Measurements from ENCODE around the gene TOMM40. TPM values are rescaled to one million over a fixed set of nuclear protein-coding genes. Genes with fewer than 3 reads are reported as not detected.

TOMM40 gene
- total RNA-seq, 4 donors from 2014 or later = 75.1 to 148 (median 86.0) TPM

DNA sequence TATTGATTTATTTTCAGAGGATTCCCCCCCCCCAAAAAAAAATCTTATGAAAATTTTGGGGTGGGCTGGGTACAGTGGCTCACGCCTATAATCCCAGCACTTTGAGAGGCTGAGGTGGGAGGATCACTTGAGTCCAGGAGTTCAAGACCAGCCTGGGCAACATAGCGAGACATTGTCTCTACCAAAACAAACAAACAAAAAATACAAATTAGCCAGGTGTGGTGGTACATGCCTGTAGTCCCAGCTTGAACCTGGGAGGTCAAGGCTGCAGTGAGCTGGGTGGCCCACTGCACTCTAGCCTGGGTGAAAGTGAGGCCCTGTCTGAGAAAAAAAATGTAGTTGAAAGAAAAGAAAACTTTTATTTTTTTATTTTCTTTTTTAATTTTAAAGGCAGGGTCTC lies 27.1 kb upstream of the TOMM40 start:
- Histone ChIP-seq H3K27ac (no peak overlapping the region), H3K36me3 (no peaks in the 10 kb centered on the region), H3K27me3 (no peaks in the 10 kb centered on the region), H3K4me1 (peaks cover 0 to 14% of the 10 kb centered on the region in 2 donors), H3K4me3 (no peak overlapping the region), H3K9me3 (no peaks in the 10 kb centered on the region)
- no peak for TF ChIP-seq POLR2A (IDR thresholded peaks at IDR 0.05)
- TF ChIP-seq, protein P1, sequence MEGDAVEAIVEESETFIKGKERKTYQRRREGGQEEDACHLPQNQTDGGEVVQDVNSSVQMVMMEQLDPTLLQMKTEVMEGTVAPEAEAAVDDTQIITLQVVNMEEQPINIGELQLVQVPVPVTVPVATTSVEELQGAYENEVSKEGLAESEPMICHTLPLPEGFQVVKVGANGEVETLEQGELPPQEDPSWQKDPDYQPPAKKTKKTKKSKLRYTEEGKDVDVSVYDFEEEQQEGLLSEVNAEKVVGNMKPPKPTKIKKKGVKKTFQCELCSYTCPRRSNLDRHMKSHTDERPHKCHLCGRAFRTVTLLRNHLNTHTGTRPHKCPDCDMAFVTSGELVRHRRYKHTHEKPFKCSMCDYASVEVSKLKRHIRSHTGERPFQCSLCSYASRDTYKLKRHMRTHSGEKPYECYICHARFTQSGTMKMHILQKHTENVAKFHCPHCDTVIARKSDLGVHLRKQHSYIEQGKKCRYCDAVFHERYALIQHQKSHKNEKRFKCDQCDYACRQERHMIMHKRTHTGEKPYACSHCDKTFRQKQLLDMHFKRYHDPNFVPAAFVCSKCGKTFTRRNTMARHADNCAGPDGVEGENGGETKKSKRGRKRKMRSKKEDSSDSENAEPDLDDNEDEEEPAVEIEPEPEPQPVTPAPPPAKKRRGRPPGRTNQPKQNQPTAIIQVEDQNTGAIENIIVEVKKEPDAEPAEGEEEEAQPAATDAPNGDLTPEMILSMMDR (IDR thresholded peaks at IDR 0.05 in 4 of 5, conservative IDR thresholded peaks at IDR 0.05 in 1 of 5) = no peak
- ATAC-seq (no peak), DNase-seq (no peak)
- intact Hi-C loops (cut with DNase I; ENCODE audit: low total_unique reads) = no loop called here
- in situ Hi-C loops (cut with MboI; ENCODE audit: low sequenced_read_pairs in 4 of 4) = no loop called here

DNA sequence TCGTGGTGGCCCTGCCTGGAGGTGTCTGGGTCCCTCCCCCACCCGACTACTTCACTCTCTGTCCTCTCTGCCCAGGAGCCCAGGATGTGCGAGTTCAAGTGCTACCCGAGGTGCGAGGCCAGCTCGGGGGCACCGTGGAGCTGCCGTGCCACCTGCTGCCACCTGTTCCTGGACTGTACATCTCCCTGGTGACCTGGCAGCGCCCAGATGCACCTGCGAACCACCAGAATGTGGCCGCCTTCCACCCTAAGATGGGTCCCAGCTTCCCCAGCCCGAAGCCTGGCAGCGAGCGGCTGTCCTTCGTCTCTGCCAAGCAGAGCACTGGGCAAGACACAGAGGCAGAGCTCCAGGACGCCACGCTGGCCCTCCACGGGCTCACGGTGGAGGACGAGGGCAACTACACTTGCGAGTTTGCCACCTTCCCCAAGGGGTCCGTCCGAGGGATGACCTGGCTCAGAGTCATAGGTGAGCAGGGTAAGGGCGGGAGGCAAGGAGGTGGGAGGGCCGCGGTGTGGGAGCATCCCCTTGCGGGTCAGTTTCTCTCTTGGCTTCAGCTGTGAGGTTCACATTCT lies 25.8 kb upstream of the TOMM40 start:
- no peak for DNase-seq
- H3K4me1 ChIP-seq = peaks cover 6 to 13% of the 10 kb centered on the region in 2 donors
- intact Hi-C loops (cut with DNase I; ENCODE audit: low total_unique reads) (no loop called here), in situ Hi-C loops (cut with MboI; ENCODE audit: low sequenced_read_pairs in 4 of 4) (no loop called here)
- TF ChIP-seq, protein P1 (IDR thresholded peaks at IDR 0.05 in 4 of 5, conservative IDR thresholded peaks at IDR 0.05 in 1 of 5) = no peak
- TF ChIP-seq POLR2A (IDR thresholded peaks at IDR 0.05) = no peak
- H3K4me3 ChIP-seq = no peak overlapping the region
- no peaks in the 10 kb centered on the region for H3K9me3 ChIP-seq
- no peaks in the 10 kb centered on the region for H3K36me3 ChIP-seq
- H3K27ac ChIP-seq = peak overlapping the region in 1 of 4 donors; percentile 34
- no peak for ATAC-seq
- no peaks in the 10 kb centered on the region for H3K27me3 ChIP-seq

DNA sequence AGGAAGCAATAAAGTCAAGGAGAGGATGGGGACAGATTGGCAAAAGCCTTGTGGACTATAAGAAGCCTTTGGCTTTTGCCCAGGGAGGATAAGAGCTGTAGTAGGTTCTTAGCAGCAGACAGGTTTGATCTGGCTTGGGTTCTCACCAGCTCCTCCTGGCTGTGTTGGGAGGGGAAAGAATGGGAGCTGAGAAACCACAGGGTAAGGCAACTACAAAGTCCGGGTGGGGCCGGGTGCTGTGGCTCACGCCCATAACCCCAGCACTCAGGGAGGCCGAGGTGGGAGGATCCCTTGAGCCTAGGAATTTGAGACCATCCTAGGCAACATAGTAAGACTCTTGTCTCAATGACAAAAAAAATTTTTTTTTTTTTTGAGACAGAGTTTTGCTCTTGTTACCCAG lies 24.4 kb upstream of the TOMM40 start:
- Histone ChIP-seq H3K27ac (peak overlapping the region in 3 of 4 donors; percentile 18 to 76 (median 34)), H3K4me3 (no peak overlapping the region), H3K36me3 (no peaks in the 10 kb centered on the region), H3K9me3 (no peaks in the 10 kb centered on the region), H3K27me3 (no peaks in the 10 kb centered on the region), H3K4me1 (peaks cover 6 to 9% of the 10 kb centered on the region in 2 donors)
- DNase-seq (no peak), ATAC-seq (no peak)
- in situ Hi-C loops (cut with MboI; ENCODE audit: low sequenced_read_pairs in 4 of 4) = no loop called here
- intact Hi-C loops (cut with DNase I; ENCODE audit: low total_unique reads) = no loop called here
- TF ChIP-seq, protein P1 (IDR thresholded peaks at IDR 0.05 in 4 of 5, conservative IDR thresholded peaks at IDR 0.05 in 1 of 5) = no peak
- no peak for TF ChIP-seq POLR2A (IDR thresholded peaks at IDR 0.05)

DNA sequence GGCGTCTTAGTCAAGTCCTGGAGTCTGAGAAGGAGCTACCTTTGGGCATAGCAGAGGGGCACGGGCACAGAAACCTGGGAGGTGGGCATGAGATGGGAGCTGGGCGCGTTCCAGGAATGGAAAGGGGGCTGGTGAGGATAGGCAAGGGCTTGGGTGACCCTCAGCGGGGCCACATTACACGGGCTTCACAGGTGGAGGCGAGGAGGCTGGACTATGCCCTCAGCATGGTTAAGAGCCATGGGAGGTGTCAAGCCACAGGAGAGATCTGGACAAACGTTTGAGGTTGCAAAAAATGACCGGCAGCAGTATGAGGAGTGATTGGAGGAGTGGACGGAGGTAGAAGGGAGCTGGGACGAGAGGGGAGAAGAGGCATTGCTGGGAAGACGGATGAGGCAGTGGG lies 23.5 kb upstream of the TOMM40 start:
- TF ChIP-seq, protein P1 (IDR thresholded peaks at IDR 0.05 in 4 of 5, conservative IDR thresholded peaks at IDR 0.05 in 1 of 5) = no peak
- no peak for TF ChIP-seq POLR2A (IDR thresholded peaks at IDR 0.05)
- intact Hi-C loops (cut with DNase I; ENCODE audit: low total_unique reads) (no loop called here), in situ Hi-C loops (cut with MboI; ENCODE audit: low sequenced_read_pairs in 4 of 4) (no loop called here)
- peaks cover 6 to 9% of the 10 kb centered on the region in 2 donors for H3K4me1 ChIP-seq
- H3K4me3 ChIP-seq = no peak overlapping the region
- ATAC-seq = no peak
- no peaks in the 10 kb centered on the region for H3K9me3 ChIP-seq
- H3K27ac ChIP-seq = peak overlapping the region; percentile 31 to 76 (median 56)
- no peaks in the 10 kb centered on the region for H3K36me3 ChIP-seq
- no peak for DNase-seq
- H3K27me3 ChIP-seq = no peaks in the 10 kb centered on the region
